B cell (primary cell): ENCODE results near the gene PCSK6. TPM values are rescaled to one million over a fixed set of nuclear protein-coding genes. Genes with fewer than 3 reads are reported as not detected.

Source experiments
- ATAC-seq: fragments of 200-7000 bp; cut with Tn5 transposase; one replicate; pipeline ENCODE4 v1.10.0; 2021; ENCODE audit warnings: low read depth, mild to moderate bottlenecking, moderate number of reproducible peaks, moderate library complexity
- CTCF ChIA-PET: fragments of 350-600 bp; sonication (Branson Sonifier 250); formaldehyde crosslinking; loops from one replicate; lab custom pipeline; 2021; ENCODE audit warnings: antibody characterized with exemption, inconsistent platforms; lab: Charles Lee
- POLR2A ChIA-PET: fragments of 350-600 bp; sonication (Branson Sonifier 250); formaldehyde crosslinking; loops from one replicate; lab custom pipeline; 2021; ENCODE audit warnings: antibody characterized with exemption; lab: Charles Lee
- DNase-seq: peaks from one replicate; pipeline ENCODE4 v3.0.0; 2013
- H2AFZ ChIP-seq: 2 replicates; pipeline ENCODE4 v1.6.1; 2012; ENCODE audit warnings: mild to moderate bottlenecking, low read depth, low read length; ENCODE audit not compliant: insufficient read depth, poor library complexity, severe bottlenecking
- H3K27ac ChIP-seq, 2 donors: 1 replicate in 1 of 2; 2 replicates in 1 of 2; pipeline ENCODE4 v1.5.1; 2012 to 2013; ENCODE audit warnings: low read length in 2 of 2, mild to moderate bottlenecking in 2 of 2, moderate library complexity in 1 of 2
- H3K27me3 ChIP-seq, 4 experiments: fragments of 200-600 bp in 1 of 4; sonication (generic) in 1 of 4; replicated peaks in 1 of 4; 1 replicate in 2 of 4; 2 replicates in 2 of 4; pipeline versions ENCODE4 v1.6.1 to v1.7.0; 2013 to 2016; ENCODE audit warnings: low read length in 3 of 4, mild to moderate bottlenecking in 2 of 4, mixed read lengths in 1 of 4, moderate library complexity in 1 of 4; ENCODE audit not compliant: insufficient read depth in 4 of 4, control insufficient read depth in 3 of 4; ENCODE audit errors: control extremely low read depth in 1 of 4
- H3K36me3 ChIP-seq, 2 experiments: replicated peaks in 1 of 2; 1 replicate in 1 of 2; 2 replicates in 1 of 2; pipeline versions ENCODE4 v1.6.1 to v1.7.1; 2013; ENCODE audit warnings: low read length in 1 of 2; ENCODE audit not compliant: insufficient read depth in 2 of 2, control insufficient read depth in 1 of 2; ENCODE audit errors: control extremely low read depth in 1 of 2, extremely low read depth in 1 of 2
- H3K4me1 ChIP-seq, 2 donors: fragments of 200-600 bp in 1 of 2; sonication (generic) in 1 of 2; 1 replicate in 1 of 2; 2 replicates in 1 of 2; pipeline versions ENCODE4 v1.5.1 to v1.6.1; 2013 to 2017; ENCODE audit warnings: low read length in 2 of 2; ENCODE audit not compliant: control insufficient read depth in 2 of 2, insufficient read depth in 2 of 2
- H3K4me2 ChIP-seq: replicated peaks from 2 replicates; pipeline ENCODE3; 2012; ENCODE audit warnings: mild to moderate bottlenecking, low read depth, low read length; ENCODE audit not compliant: poor library complexity, severe bottlenecking
- H3K4me3 ChIP-seq, 5 experiments: fragments of 200-600 bp in 1 of 5; sonication (generic) in 1 of 5; 1 replicate in 3 of 5; 2 replicates in 2 of 5; pipeline versions ENCODE4 v1.5.1 to v1.7.0; 2011 to 2016; ENCODE audit warnings: low read length in 4 of 5, mild to moderate bottlenecking in 4 of 5, low read depth in 2 of 5, control low read depth in 1 of 5, moderate library complexity in 1 of 5; ENCODE audit not compliant: insufficient read depth in 1 of 5; ENCODE audit errors: control extremely low read depth in 1 of 5, extremely low read depth in 1 of 5
- H3K79me2 ChIP-seq: fragments of 200-600 bp; sonication (generic); one replicate; pipeline ENCODE4 v1.6.0; 2016; ENCODE audit warnings: low read length; ENCODE audit not compliant: control insufficient read depth, insufficient read depth
- H3K9ac ChIP-seq: fragments of 200-600 bp; sonication (generic); 2 replicates; pipeline ENCODE4 v1.6.1; 2017; ENCODE audit warnings: mild to moderate bottlenecking, low read length, moderate library complexity
- H3K9me3 ChIP-seq, 3 donors: one replicate each; pipeline versions ENCODE4 v1.6.1 to v1.7.1; 2013; ENCODE audit warnings: low read length in 2 of 3; ENCODE audit not compliant: control insufficient read depth in 2 of 3, insufficient read depth in 1 of 3; ENCODE audit errors: control extremely low read depth in 1 of 3
- H4K20me1 ChIP-seq: 2 replicates; pipeline ENCODE4 v1.6.0; 2012; ENCODE audit warnings: mild to moderate bottlenecking, low read length; ENCODE audit not compliant: insufficient read depth, control insufficient read depth, poor library complexity, severe bottlenecking
- H3K27ac Mint-ChIP-seq: one replicate; pipeline ENCODE4 v1.8.0; 2021; ENCODE audit warnings: mixed read lengths
- H3K27me3 Mint-ChIP-seq: one replicate; pipeline ENCODE4 v1.8.0; 2021; ENCODE audit warnings: mixed read lengths
- H3K4me1 Mint-ChIP-seq: one replicate; pipeline ENCODE4 v1.8.0; 2021; ENCODE audit warnings: mixed read lengths
- H3K4me3 Mint-ChIP-seq: one replicate; pipeline ENCODE4 v1.8.0; 2021; ENCODE audit warnings: mixed read lengths
- H3K9me3 Mint-ChIP-seq: one replicate; pipeline ENCODE4 v1.8.0; 2022; ENCODE audit warnings: mixed read lengths; ENCODE audit not compliant: insufficient read depth
- CTCF ChIP-seq: fragments of 200-600 bp; IDR thresholded peaks from one replicate; pipeline ENCODE4 v1.8.0; 2022; ENCODE audit warnings: antibody characterized with exemption, mild to moderate bottlenecking
- EZH2 ChIP-seq: IDR thresholded peaks from 2 replicates; pipeline ENCODE4 v1.6.1; 2012; ENCODE audit warnings: borderline replicate concordance, low read depth, mild to moderate bottlenecking, moderate library complexity, low read length; ENCODE audit not compliant: insufficient read depth, poor library complexity, severe bottlenecking
- WGBS: methylation state at CpG from one replicate; pipeline ENCODE4 v1.1.5; 2013; ENCODE audit warnings: missing lambda C conversion rate; ENCODE audit not compliant: insufficient coverage; 5-methylcytosine and 5-hydroxymethylcytosine counted together
- intact Hi-C: fragments of 100-400 bp; cut with micrococcal nuclease; formaldehyde crosslinking; loops from one replicate; pipeline ENCODE4 v1.10.0; 2022
- polyA plus RNA-seq: library from polyadenylated mRNA; depleted of rRNA; stranded (reverse); fragments of >200 nt; gene quantifications from 2 replicates; pipeline ENCODE4 v1.2.3, GENCODE V29; 2012
- total RNA-seq, 2 donors: library from RNA; stranded (reverse); fragments of 120-200 nt in 1 of 2; gene quantifications; 1 replicate in 1 of 2; 2 replicates in 1 of 2; pipeline versions ENCODE4 v1.2.3 to v1.2.4, GENCODE V29; 2013 to 2022

Gene PCSK6
- total and polyA plus RNA-seq, 2 donors (not counting 1 experiment from before 2014, with no cell fraction given), result 0.66 to 1.6 TPM

- Histone ChIP-seq H3K4me3 (no peak overlapping the region), H4K20me1 (no peaks in the 10 kb centered on the region), H3K79me2 (no peaks in the 10 kb centered on the region), H3K9me3 (no peaks in the 10 kb centered on the region), H3K27ac (no peak overlapping the region), H3K4me1 (no peaks in the 10 kb centered on the region), H3K4me2 (no peak overlapping the region), H3K27me3 (peaks cover 0 to 11% (median 3%) of the 10 kb centered on the region in 4 experiments), H3K36me3 (no peaks in the 10 kb centered on the region), H2AFZ (no peak overlapping the region), H3K9ac (no peak overlapping the region)
- intact Hi-C loops, result no loop called here
- Mint-ChIP-seq H3K4me3 (no peak overlapping the region), H3K27ac (no peak overlapping the region), H3K9me3 (no peaks in the 10 kb centered on the region), H3K4me1 (no peaks in the 10 kb centered on the region), H3K27me3 (peaks cover 9% of the 10 kb centered on the region)
- ATAC-seq (no peak), DNase-seq (no peak)
- no CpG with 5 or more reads among the region's 4 CpGs for WGBS
- ChIA-PET POLR2A (no interaction called here), CTCF (interaction anchor here (1.0 to 4.0 kb wide), 4 partner anchors 11 to 247 kb away, joined by 3 to 21 read pairs (median 9); partner anchors contain the start of gene CHSY1)
- no peak for TF ChIP-seq CTCF
- TF ChIP-seq EZH2, result no peak
Measured at GRCh38 chr15:101262551-101262950, 227.0 kb downstream of the PCSK6 start.

DNA sequence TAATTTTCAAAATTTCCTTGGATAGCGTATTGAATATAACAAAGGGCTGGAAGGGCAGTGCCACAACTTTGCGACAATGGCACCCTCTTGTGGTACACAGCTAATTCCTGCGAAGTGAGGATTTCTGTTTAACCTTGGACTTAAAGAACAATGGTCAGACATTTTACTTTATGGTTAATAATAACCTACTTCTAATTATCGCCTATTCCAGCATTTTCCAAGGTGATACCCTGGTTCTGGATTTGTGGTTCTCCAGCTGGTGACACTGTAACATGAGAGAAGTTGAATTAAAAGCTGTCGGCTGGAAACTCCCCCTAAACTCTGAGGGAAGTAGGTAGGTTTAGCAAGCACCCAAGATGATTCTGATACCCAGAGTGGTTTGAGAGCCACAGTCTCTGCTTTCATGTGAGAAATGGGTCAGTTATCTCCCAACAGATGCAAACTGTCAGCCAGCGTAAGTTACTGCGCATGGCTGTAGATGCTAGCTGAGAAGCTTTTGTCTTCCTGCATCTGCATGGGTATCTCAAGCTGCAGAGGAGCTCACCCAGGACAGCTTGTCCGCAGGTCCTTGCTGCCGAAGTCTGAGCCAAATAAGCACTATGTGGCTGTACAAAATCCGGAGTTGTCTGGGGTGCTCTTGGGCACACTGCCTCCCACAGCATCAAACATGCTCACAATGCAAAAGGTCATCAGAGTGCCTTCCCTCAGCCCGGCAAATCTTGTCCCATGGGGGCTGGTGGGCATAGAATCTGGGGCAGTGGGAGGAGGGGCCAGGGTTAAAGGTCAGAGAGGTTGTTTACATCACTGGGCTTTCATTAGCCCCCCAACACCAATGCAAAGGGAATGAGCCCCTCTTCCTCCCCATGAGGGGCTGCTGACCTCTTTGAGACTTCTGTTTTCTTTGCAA lies 231.0 kb downstream of the PCSK6 start:
- intact Hi-C loops, result loop anchor here (1.0 kb wide), 2 partner anchors 137 to 170 kb away; no protein-coding TSS in a partner anchor
- H3K27ac ChIP-seq, result no peak overlapping the region
- Mint-ChIP-seq H3K4me1 (no peaks in the 10 kb centered on the region), H3K27ac (no peak overlapping the region), H3K9me3 (no peaks in the 10 kb centered on the region), H3K27me3 (peaks cover 9% of the 10 kb centered on the region), H3K4me3 (no peak overlapping the region)
- POLR2A ChIA-PET, result no interaction called here
- peaks cover 0 to 14% (median 3%) of the 10 kb centered on the region in 4 experiments for H3K27me3 ChIP-seq
- TF ChIP-seq CTCF (peak; percentile 91), EZH2 (no peak)
- H3K36me3 ChIP-seq, result no peaks in the 10 kb centered on the region
- H3K9ac ChIP-seq, result no peak overlapping the region
- H3K4me3 ChIP-seq, result no peak overlapping the region
- CTCF ChIA-PET, result interaction anchor here (0.6 to 9.3 kb wide), 35 partner anchors 8 to 623 kb away, joined by 3 to 138 read pairs (median 3); no protein-coding TSS in a partner anchor
- H3K9me3 ChIP-seq, result no peaks in the 10 kb centered on the region
- H2AFZ ChIP-seq, result no peak overlapping the region
- no peaks in the 10 kb centered on the region for H3K79me2 ChIP-seq
- no peaks in the 10 kb centered on the region for H3K4me1 ChIP-seq
- DNase-seq, result peak; percentile 75
- H3K4me2 ChIP-seq, result no peak overlapping the region
- 63% methylated on average over 5 of the region's 11 CpGs for WGBS
- no peaks in the 10 kb centered on the region for H4K20me1 ChIP-seq
- ATAC-seq, result peak; percentile 64
